Midbrain (tissue), 1 donor: Measurements from ENCODE around the gene AGGF1.
"Not testable (repeated sequence)": the region's sequence is repeated elsewhere in the genome, so short reads cannot be mapped to it uniquely, and the experiment has no call there.

Experiments used
- DNase-seq: peaks from one replicate; lab custom pipeline; 2025; lab: John Stamatoyannopoulos, UW

Gene AGGF1

GRCh38 chr5:77028631-77029375 lies 1.4 kb upstream of the AGGF1 start:
- DNase-seq = peak; percentile 32

DNA sequence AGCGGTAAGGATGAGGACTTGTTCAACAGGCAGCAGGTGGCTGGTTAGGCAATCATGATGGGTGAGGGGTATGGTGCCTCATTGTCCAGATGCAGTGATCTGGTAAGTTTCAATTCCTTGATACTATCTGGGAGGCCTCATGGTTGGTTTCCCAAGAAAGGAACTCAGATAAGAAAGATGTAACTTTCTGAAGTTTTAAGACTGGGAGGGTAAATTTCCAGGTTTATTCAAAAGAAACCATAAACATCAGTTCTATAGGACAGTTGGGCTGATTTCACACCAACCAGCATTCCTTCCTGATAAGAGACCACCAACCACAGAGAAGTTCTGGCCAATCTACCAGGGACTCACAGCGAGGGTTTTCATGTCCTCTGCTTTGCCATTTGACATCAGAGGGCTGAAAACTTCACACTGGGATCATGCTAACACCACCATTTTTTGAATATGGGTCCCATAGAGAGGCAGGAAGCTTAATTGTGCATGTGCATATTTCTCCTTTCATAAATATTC lies 773 bp upstream of the AGGF1 start:
- DNase-seq = no peak

GRCh38 chr5:77031891-77032290 lies 1.7 kb downstream of the AGGF1 start:
- DNase-seq = no peak

DNA sequence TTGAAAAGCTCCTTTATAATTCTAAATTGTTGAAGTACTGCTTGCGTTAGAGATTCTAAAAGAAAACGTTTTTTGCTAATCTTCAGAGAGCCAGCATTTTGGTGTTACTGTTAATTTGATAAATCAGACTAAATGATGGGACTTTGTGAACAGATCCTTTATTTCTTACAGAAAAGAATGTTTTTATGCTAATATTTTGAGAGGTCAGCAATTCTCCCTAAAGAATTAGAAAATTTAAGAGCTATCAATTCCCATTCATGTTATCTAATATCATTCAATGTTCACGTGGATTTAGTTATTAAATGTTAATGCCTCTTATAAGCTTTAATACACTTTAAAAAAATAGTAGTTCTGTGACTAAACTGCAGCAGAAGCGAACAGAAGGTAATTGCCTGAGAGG lies 2.4 kb downstream of the AGGF1 start:
- no peak for DNase-seq

DNA sequence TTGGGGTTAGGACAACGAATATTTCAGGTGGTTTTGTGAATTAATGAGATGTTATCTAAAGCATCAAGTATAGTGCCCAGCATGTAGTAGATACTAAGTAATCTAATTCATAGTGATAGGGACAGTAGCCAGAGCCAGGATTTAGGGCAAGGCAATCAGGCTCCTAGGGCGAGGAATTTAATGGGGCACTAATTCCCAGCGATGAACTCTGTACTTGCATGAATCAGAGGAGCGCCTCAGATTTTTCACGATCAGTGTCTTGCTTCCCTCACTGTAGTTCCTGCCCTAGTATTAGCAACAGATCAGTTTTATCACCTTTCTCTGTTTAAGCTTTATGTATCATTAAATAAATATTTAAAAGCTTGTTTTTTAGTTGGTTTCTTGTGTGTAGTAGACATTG lies 3.1 kb downstream of the AGGF1 start:
- DNase-seq = no peak

- DNase-seq = no peak
These were observed 5.7 kb downstream of the AGGF1 start for GRCh38 chr5:77035950-77036349.

DNA sequence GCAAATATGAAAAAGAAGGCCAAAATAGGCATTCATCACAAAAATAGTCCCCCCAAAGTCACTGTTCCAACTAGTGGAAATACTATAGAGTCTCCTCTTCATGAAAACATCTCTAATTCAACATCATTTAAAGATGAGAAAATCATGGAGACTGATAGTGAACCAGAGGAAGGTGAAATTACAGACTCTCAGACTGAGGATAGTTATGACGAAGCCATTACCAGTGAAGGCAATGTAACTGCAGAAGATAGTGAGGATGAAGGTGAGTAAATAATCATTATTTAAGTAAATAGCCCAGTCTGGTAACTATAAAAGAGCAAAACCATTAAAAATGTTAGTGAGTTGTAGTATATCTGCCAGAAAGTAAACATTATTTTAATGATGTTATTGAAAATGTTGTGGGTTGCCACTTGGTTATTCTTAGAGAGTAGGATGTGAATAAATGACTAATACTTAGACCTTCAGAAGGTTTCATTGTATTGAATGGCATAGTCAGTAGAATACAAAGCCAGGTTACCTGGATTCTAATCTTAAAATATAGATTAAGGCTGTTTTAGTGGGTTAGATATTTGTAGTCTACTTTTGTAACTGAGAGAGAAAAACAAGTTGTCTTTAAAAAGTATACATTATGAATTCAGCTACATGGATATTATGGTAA lies 16.3 kb downstream of the AGGF1 start:
- no peak for DNase-seq

- no peak for DNase-seq
These were observed 33.8 kb downstream of the AGGF1 start for GRCh38 chr5:77064040-77064439.

- no peak for DNase-seq
These were observed 35.1 kb downstream of the AGGF1 start for GRCh38 chr5:77065256-77065655.

DNA sequence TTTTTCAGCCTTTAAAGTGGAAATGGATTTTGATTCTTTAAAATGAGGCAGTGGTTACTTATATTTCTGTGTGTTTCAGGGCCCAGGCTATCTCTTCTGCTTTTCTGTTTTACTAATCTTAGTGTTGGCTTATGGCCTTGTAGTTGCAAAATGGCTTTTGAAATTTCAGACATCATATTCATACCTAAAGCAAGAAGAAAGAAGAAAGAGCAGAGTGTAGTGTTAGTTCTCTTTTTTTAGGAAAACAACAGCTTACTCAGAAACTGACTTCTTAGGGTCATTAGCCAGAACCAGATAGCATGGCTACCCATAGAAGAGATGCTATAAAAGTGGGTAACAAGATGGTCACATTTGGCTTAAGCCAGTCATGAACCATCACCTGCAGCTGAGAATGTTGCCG lies 36.0 kb downstream of the AGGF1 start:
- no peak for DNase-seq

DNA sequence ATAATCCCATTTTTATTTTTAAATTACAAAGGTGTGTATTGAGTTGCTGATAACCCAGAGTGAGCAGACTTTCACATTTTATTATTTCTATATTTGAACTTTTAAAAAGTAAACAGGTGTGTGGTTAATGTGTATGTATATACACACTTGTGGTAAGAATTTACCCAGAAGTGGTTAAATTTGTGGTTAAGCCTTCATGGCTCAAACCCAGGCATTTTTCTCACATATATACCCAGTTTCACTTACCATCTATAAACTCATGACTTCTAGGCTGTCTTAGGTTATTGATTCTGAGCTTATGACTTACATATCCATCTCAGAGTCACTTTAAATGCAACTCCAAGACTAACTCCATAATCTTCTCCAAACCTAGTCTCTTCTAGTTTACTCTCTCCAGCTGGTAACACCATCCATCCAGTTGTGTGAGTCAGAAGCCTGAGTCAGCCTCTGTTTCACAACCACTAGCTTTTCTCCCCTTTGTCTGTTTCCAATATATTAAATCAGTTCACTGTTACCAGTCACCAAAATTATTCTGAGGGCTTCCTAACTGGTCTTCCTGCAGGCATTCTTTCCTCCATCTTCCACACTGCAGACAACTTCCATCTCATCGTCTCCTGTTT lies 36.7 kb downstream of the AGGF1 start:
- no peak for DNase-seq

GRCh38 chr5:77073667-77074066 lies 43.5 kb downstream of the AGGF1 start:
- no peak for DNase-seq

DNA sequence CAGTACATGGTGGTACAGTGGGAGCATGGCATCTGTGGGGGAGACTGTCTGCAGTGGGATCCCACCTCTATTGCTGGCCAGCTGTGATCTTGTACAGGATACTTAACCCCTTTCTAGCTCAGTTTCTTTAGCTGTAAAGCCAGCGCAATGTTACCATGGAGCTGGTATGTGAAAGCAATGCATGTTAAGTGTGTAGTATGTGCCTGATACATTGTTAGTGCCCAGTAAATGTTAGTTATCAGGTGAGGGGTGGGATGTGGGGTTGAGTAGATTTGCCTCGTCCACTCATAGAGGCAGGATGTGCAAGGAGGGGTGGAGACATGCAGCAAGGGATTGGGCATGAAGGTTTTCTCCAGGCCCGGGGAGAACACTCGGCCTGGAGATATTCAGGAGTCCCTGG lies 44.5 kb downstream of the AGGF1 start:
- no peak for DNase-seq

- peak; percentile 75 for DNase-seq
These were observed 47.0 kb downstream of the AGGF1 start for GRCh38 chr5:77076961-77077828.

DNA sequence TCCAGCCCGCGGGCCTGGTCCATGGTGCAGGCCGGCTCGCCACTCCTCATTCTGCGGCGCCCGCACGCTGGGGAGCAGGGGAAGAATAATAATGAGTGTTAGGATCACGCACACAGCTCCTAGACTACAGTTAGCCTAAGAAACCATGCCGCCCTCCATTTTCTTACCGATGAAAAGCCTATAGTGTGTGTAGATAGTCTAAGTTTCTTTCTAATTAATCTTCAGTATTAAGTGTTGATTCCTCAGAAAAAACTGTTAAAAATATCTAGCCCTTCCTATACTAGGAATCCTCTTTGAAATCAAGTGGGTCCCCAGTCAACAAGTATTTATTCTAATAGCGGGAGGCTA lies 47.6 kb downstream of the AGGF1 start:
- DNase-seq = no peak

DNA sequence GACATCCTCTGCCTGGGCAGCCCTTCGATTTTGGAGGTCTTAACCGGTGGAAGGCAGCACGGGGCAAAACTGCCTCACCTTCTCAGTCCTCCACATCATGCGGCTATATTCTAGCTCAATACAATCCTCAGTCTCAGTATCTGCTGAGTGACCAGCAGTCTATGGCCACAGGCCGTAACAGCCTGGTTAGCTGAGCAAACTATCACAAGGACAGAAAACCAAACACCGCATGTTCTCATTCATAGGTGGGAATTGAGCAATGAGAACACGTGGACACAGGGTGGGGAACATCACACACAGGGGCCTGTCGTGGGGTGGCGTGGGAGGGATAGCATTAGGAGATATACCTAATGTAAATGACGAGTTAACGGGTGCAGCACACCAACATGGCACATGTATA lies 50.3 kb downstream of the AGGF1 start:
- DNase-seq = not testable (repeated sequence)

DNA sequence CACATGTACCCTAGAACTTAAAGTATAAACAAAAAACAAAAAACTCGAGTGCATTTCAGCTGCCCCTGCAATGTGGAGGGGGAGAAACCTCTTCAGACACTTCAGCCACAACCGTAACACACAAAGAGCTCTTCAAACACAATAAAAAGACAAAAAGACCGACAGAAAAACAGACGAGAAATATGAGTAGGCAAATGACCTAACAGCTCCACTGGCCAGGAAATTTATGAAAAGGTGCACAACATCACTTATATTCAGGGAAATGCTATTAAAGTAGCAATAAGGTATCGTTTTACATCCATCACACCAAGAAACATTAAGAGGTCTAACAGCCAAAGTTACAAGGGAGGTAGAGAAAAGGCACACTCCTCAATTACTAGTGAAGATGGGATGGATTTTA lies 50.7 kb downstream of the AGGF1 start:
- no peak for DNase-seq

DNA sequence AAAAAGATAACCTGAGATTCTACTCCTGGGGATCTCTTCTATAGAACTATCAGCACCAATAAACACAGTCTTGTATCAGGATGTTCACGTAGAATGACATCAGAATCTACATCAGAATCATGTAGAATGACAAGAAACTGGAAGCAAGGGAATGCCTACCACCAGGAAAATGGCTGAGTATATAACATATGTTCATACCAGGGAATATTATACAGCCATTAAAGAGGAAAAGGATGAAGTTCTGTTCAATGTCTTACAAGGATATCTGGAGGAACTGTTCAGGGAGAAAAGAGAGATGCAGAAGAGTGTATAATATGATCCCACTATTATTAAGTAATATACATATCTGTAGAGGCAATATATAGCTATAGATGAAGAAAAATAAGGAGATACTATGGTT lies 52.1 kb downstream of the AGGF1 start:
- DNase-seq = no peak

DNA sequence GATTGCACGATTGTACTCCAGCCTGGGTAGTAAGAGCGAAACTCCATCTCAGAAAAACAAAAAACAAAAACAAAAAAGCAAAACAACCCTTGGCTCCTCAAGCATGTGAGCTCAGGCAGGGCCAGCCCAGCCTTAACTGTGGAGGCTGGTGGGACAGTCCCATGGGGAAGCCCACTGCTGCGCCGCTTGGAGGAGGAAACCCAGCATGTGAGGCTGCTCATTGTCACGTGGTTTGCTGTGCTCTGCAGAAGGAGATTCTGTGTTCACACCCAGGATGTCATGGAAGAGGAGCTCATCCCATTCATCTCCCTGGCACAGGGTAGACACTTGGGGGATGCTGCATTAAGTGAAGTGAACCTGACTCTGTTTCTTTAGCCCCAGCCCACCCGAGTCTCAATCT lies 52.9 kb downstream of the AGGF1 start:
- DNase-seq = no peak

GRCh38 chr5:77086368-77086688 lies 56.1 kb downstream of the AGGF1 start:
- DNase-seq = peak; percentile 79

DNA sequence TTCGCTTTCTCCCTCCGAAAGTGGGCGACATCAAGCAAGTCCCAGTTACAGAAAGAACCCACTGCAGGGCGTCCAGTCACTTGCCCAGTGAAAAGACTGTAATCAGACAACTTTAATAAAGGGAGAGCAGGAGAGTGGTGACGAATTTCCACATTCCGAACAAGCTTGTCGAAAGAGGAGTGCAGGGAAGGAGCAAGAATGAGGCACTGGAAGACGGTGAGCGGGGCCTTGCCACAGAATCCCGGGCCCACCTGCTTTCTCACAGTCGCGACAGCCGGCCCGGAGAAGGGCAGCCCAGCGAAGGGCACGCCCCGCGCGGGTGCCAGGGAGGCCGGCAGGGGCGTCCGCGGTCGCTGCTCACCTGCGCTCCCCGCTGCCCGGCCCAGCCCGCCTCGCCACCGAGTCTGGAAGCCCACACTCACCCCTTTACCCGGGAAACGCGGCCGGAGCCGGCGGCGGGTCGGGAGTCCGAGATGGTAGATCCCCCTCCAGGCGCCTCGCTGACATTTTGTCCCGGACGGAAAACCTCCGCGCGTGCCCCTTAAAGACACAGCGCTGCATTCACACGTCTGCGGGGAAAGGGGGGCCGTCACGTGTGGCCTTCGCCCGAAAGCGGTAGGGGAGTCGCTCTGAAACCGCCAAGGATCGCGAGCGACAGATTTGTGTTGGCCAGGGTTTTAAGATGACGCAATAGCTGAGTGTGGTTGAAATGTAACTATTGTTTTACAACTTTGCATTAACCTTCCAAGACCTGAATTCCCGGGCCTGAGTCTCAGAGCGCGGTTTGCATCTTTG lies 56.7 kb downstream of the AGGF1 start, which contains the start of gene ZBED3:
TSS of gene ZBED3 (minus strand) at position 597 of the 795 bp plus-strand sequence. CDS start 9,407 bp downstream, outside the sequence.
- DNase-seq = peak; percentile 75
